Liver (tissue), 9 donors: ENCODE results near the gene PKMYT1. TPM values are rescaled to one million over a fixed set of nuclear protein-coding genes. Genes with fewer than 3 reads are reported as not detected.

Source experiments
- DNase-seq: peaks from one replicate; pipeline ENCODE4 v3.0.0-alpha.2; 2017; ENCODE audit warnings: low spot score
- H3K27ac ChIP-seq, 2 donors: one replicate each; pipeline ENCODE4 v1.7.0; 2013; ENCODE audit warnings: inconsistent platforms in 2 of 2, low read length in 2 of 2, control low read depth in 1 of 2, low read depth in 1 of 2, mild to moderate bottlenecking in 1 of 2
- H3K27me3 ChIP-seq, 4 donors: one replicate each; pipeline versions ENCODE4 v1.6.1 to v1.7.0; 2013; ENCODE audit warnings: low read length in 3 of 4, inconsistent platforms in 1 of 4, mild to moderate bottlenecking in 1 of 4, moderate library complexity in 1 of 4; ENCODE audit not compliant: control insufficient read depth in 4 of 4, insufficient read depth in 4 of 4
- H3K36me3 ChIP-seq, 4 donors: one replicate each; pipeline versions ENCODE4 v1.6.1 to v1.7.0; 2013; ENCODE audit warnings: low read length in 3 of 4, mild to moderate bottlenecking in 3 of 4, low read depth in 1 of 4, moderate library complexity in 1 of 4; ENCODE audit not compliant: control insufficient read depth in 4 of 4, insufficient read depth in 3 of 4
- H3K4me1 ChIP-seq, 4 donors: one replicate each; pipeline versions ENCODE4 v1.6.1 to v1.7.0; 2013; ENCODE audit warnings: low read length in 3 of 4, mild to moderate bottlenecking in 3 of 4, moderate library complexity in 1 of 4; ENCODE audit not compliant: control insufficient read depth in 4 of 4, insufficient read depth in 4 of 4
- H3K4me3 ChIP-seq, 3 donors: one replicate each; pipeline versions ENCODE4 v1.6.1 to v1.7.0; 2013; ENCODE audit warnings: low read length in 3 of 3, control low read depth in 1 of 3, low read depth in 1 of 3, mild to moderate bottlenecking in 1 of 3
- H3K9ac ChIP-seq, 2 donors: one replicate each; pipeline ENCODE4 v1.7.0; 2013; ENCODE audit warnings: low read length in 2 of 2, mild to moderate bottlenecking in 2 of 2, moderate library complexity in 2 of 2, control low read depth in 1 of 2, low read depth in 1 of 2
- H3K9me3 ChIP-seq, 4 donors: one replicate each; pipeline versions ENCODE4 v1.6.1 to v1.7.0; 2013; ENCODE audit warnings: low read length in 3 of 4; ENCODE audit not compliant: control insufficient read depth in 4 of 4
- CTCF ChIP-seq: fragments of 150-350 bp; IDR thresholded peaks from 2 replicates; pipeline ENCODE4 v1.5.1; 2017; ENCODE audit warnings: improper control_type of control experiment, low read depth, low read length; ENCODE audit not compliant: missing input control
- EGR1 ChIP-seq, 2 donors: IDR thresholded peaks; 2 replicates each; pipeline ENCODE4 v1.6.1; 2016 to 2018; ENCODE audit warnings: antibody characterized with exemption in 2 of 2, low read depth in 2 of 2
- FOXA1 ChIP-seq: IDR thresholded peaks from 2 replicates; pipeline ENCODE4 v1.6.1; 2016; ENCODE audit warnings: antibody characterized with exemption
- FOXA2 ChIP-seq: IDR thresholded peaks from 2 replicates; pipeline ENCODE4 v1.6.1; 2016; ENCODE audit warnings: antibody characterized with exemption
- GABPA ChIP-seq, 2 donors: IDR thresholded peaks in 1 of 2; conservative IDR thresholded peaks in 1 of 2; 2 replicates each; pipeline ENCODE4 v1.6.1; 2016; ENCODE audit warnings: antibody characterized with exemption in 2 of 2, mild to moderate bottlenecking in 1 of 2, moderate library complexity in 1 of 2
- HNF4A ChIP-seq, 2 donors: conservative IDR thresholded peaks; 2 replicates each; pipeline ENCODE4 v1.6.1; 2016; ENCODE audit warnings: antibody characterized with exemption in 2 of 2, mild to moderate bottlenecking in 2 of 2
- HNF4G ChIP-seq: IDR thresholded peaks from 2 replicates; pipeline ENCODE4 v1.6.1; 2016; ENCODE audit warnings: antibody characterized with exemption
- JUND ChIP-seq, 2 donors: IDR thresholded peaks; 2 replicates each; pipeline ENCODE4 v1.6.1; 2016; ENCODE audit warnings: antibody characterized with exemption in 2 of 2
- NR2F2 ChIP-seq: IDR thresholded peaks from 2 replicates; pipeline ENCODE4 v1.6.1; 2016; ENCODE audit warnings: antibody characterized with exemption
- RAD21 ChIP-seq, 2 donors: IDR thresholded peaks; 2 replicates each; pipeline ENCODE4 v1.6.1; 2016; ENCODE audit warnings: antibody characterized with exemption in 2 of 2, mild to moderate bottlenecking in 2 of 2
- RXRA ChIP-seq, 2 donors: IDR thresholded peaks; 2 replicates each; pipeline ENCODE4 v1.6.1; 2017 to 2018; ENCODE audit warnings: antibody characterized with exemption in 2 of 2, mild to moderate bottlenecking in 1 of 2
- SP1 ChIP-seq: IDR thresholded peaks from 2 replicates; pipeline ENCODE4 v1.6.1; 2018; ENCODE audit warnings: antibody characterized with exemption, mild to moderate bottlenecking
- TAF1 ChIP-seq: conservative IDR thresholded peaks from 2 replicates; pipeline ENCODE4 v1.6.1; 2016; ENCODE audit warnings: antibody characterized with exemption, mild to moderate bottlenecking
- YY1 ChIP-seq: IDR thresholded peaks from 2 replicates; pipeline ENCODE4 v1.6.1; 2016; ENCODE audit warnings: antibody characterized with exemption, mild to moderate bottlenecking
- WGBS: extraction: QIAGEN DNeasy Blood & Tissue Kit; methylation state at CpG from one replicate; pipeline ENCODE4 v1.1.7; 2013; 5-methylcytosine and 5-hydroxymethylcytosine counted together
- polyA plus RNA-seq, 2 donors: library from polyadenylated mRNA; stranded (reverse) in 1 of 2; unstranded in 1 of 2; fragments of 200-250 nt in 1 of 2; fragments of >200 nt in 1 of 2; fragmentation: Nextera tagmentation in 1 of 2; extraction: Ambion mirVana in 1 of 2; gene quantifications; one replicate each; pipeline versions ENCODE4 v1.2.1 to v1.2.3, GENCODE V29; 2013 to 2015
- total RNA-seq, 2 donors: library from RNA; depleted of rRNA; stranded (reverse); fragments of >200 nt; gene quantifications; one replicate each; pipeline ENCODE4 v1.2.3, GENCODE V29; 2014
- TF ChIP-seq, protein P1 (sequence below): IDR thresholded peaks from 2 replicates; pipeline ENCODE4 v1.6.1; 2016; ENCODE audit warnings: antibody characterized with exemption
- TF ChIP-seq, protein P2 (sequence below): IDR thresholded peaks from 2 replicates; pipeline ENCODE4 v1.6.1; 2016; ENCODE audit warnings: antibody characterized with exemption
- TF ChIP-seq, protein P3 (sequence below): IDR thresholded peaks from 2 replicates; pipeline ENCODE4 v1.6.1; 2016; ENCODE audit warnings: antibody characterized with exemption, mild to moderate bottlenecking
- TF ChIP-seq, protein P4 (sequence below): IDR thresholded peaks from 2 replicates; pipeline ENCODE4 v1.6.1; 2016; ENCODE audit warnings: antibody characterized with exemption
- donor health status: healthy.
- donor health status: healthy.
- donor health status: healthy.
- donor health status: healthy.
- donor health status: healthy.

The PKMYT1 gene
- total and polyA plus RNA-seq, 4 donors, result 0.50 to 15.8 (median 2.6) TPM

- peak; percentile 22 for TF ChIP-seq CTCF
- no peak for TF ChIP-seq HNF4A (conservative IDR thresholded peaks at IDR 0.05)
- H3K36me3 ChIP-seq, result peaks cover 0 to 9% (median 3%) of the 10 kb centered on the region in 4 donors
- H3K27me3 ChIP-seq, result no peaks in the 10 kb centered on the region
- H3K4me1 ChIP-seq, result peaks cover 12 to 37% (median 26%) of the 10 kb centered on the region in 4 donors
- H3K9ac ChIP-seq, result peak overlapping the region; percentile 22 to 61
- peak overlapping the region; percentile 68 to 75 (median 74) for H3K4me3 ChIP-seq
- H3K9me3 ChIP-seq, result no peaks in the 10 kb centered on the region
- peak; percentile 76 for DNase-seq
- H3K27ac ChIP-seq, result peak overlapping the region; percentile 92 to 95
- 36% methylated on average over 25 of the region's 25 CpGs for WGBS
These were observed 41.4 kb upstream of the PKMYT1 start for GRCh38 chr16:3021449-3022207.

- 1% methylated on average over 57 of the region's 57 CpGs for WGBS
- Histone ChIP-seq H3K9ac (peak overlapping the region; percentile 63 to 66), H3K27me3 (no peaks in the 10 kb centered on the region), H3K4me1 (peaks cover 12 to 37% (median 26%) of the 10 kb centered on the region in 4 donors), H3K9me3 (no peaks in the 10 kb centered on the region), H3K4me3 (peak overlapping the region; percentile 68 to 78 (median 74)), H3K36me3 (peaks cover 0 to 2% (median under 1%) of the 10 kb centered on the region in 4 donors), H3K27ac (peak overlapping the region; percentile 92 to 95)
- TF ChIP-seq RXRA (IDR thresholded peaks at IDR 0.05) (no peak), NR2F2 (no peak), FOXA2 (no peak), HNF4G (no peak), GABPA (IDR thresholded peaks at IDR 0.05 in 1 of 2, conservative IDR thresholded peaks at IDR 0.05 in 1 of 2) (peak in 1 of 2 donors; percentile 12), SP1 (no peak), YY1 (peak; percentile 11), EGR1 (IDR thresholded peaks at IDR 0.05; ENCODE audit: low read depth in 2 of 2) (no peak), CTCF (no peak), FOXA1 (no peak), TAF1 (no peak), JUND (IDR thresholded peaks at IDR 0.05) (peak; percentile 77 to 97), RAD21 (IDR thresholded peaks at IDR 0.05) (no peak), HNF4A (conservative IDR thresholded peaks at IDR 0.05) (no peak)
- TF ChIP-seq, protein P1, sequence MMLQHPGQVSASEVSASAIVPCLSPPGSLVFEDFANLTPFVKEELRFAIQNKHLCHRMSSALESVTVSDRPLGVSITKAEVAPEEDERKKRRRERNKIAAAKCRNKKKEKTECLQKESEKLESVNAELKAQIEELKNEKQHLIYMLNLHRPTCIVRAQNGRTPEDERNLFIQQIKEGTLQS, result peak; percentile 50
- TF ChIP-seq, protein P2, sequence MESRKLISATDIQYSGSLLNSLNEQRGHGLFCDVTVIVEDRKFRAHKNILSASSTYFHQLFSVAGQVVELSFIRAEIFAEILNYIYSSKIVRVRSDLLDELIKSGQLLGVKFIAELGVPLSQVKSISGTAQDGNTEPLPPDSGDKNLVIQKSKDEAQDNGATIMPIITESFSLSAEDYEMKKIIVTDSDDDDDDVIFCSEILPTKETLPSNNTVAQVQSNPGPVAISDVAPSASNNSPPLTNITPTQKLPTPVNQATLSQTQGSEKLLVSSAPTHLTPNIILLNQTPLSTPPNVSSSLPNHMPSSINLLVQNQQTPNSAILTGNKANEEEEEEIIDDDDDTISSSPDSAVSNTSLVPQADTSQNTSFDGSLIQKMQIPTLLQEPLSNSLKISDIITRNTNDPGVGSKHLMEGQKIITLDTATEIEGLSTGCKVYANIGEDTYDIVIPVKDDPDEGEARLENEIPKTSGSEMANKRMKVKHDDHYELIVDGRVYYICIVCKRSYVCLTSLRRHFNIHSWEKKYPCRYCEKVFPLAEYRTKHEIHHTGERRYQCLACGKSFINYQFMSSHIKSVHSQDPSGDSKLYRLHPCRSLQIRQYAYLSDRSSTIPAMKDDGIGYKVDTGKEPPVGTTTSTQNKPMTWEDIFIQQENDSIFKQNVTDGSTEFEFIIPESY, result no peak
- TF ChIP-seq, protein P3, sequence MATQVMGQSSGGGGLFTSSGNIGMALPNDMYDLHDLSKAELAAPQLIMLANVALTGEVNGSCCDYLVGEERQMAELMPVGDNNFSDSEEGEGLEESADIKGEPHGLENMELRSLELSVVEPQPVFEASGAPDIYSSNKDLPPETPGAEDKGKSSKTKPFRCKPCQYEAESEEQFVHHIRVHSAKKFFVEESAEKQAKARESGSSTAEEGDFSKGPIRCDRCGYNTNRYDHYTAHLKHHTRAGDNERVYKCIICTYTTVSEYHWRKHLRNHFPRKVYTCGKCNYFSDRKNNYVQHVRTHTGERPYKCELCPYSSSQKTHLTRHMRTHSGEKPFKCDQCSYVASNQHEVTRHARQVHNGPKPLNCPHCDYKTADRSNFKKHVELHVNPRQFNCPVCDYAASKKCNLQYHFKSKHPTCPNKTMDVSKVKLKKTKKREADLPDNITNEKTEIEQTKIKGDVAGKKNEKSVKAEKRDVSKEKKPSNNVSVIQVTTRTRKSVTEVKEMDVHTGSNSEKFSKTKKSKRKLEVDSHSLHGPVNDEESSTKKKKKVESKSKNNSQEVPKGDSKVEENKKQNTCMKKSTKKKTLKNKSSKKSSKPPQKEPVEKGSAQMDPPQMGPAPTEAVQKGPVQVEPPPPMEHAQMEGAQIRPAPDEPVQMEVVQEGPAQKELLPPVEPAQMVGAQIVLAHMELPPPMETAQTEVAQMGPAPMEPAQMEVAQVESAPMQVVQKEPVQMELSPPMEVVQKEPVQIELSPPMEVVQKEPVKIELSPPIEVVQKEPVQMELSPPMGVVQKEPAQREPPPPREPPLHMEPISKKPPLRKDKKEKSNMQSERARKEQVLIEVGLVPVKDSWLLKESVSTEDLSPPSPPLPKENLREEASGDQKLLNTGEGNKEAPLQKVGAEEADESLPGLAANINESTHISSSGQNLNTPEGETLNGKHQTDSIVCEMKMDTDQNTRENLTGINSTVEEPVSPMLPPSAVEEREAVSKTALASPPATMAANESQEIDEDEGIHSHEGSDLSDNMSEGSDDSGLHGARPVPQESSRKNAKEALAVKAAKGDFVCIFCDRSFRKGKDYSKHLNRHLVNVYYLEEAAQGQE, result no peak
- TF ChIP-seq, protein P4, sequence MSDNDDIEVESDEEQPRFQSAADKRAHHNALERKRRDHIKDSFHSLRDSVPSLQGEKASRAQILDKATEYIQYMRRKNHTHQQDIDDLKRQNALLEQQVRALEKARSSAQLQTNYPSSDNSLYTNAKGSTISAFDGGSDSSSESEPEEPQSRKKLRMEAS, result no peak
- DNase-seq, result peak; percentile 60
These were observed 40.6 kb upstream of the PKMYT1 start for GRCh38 chr16:3020604-3021448.
